ENCODE measurements around the gene XCR1.

The XCR1 gene

GRCh38 chr3:46027021-46027705, at the start of gene XCR1:
XCR1 (minus strand) TSS chr3:46027483; CDS start chr3:46021947, 5,536 bp downstream.
- H3K27me3 ChIP-seq (ENCODE audit: control insufficient read depth, insufficient read depth, low read length), result no peaks in the 10 kb centered on the region
- H3K9me3 ChIP-seq (ENCODE audit: control insufficient read depth, low read length), result no peaks in the 10 kb centered on the region
- H3K36me3 ChIP-seq (ENCODE audit: control insufficient read depth, insufficient read depth, low read length), result no peaks in the 10 kb centered on the region
- no peak within 1 kb of the TSS for H3K9ac ChIP-seq (ENCODE audit: low read length)
- no peaks in the 10 kb centered on the region for H3K4me1 ChIP-seq (ENCODE audit: control insufficient read depth, insufficient read depth, low read length)
- no peak within 1 kb of the TSS for H3K4me3 ChIP-seq (ENCODE audit: low read length)

- no peaks in the 10 kb centered on the region for H3K27me3 ChIP-seq (ENCODE audit: control insufficient read depth, insufficient read depth, low read length)
- H3K4me3 ChIP-seq (ENCODE audit: low read length), result no peak overlapping the region
- no peaks in the 10 kb centered on the region for H3K9me3 ChIP-seq (ENCODE audit: control insufficient read depth, low read length)
- no peaks in the 10 kb centered on the region for H3K4me1 ChIP-seq (ENCODE audit: control insufficient read depth, insufficient read depth, low read length)
- no peaks in the 10 kb centered on the region for H3K36me3 ChIP-seq (ENCODE audit: control insufficient read depth, insufficient read depth, low read length)
- no peak overlapping the region for H3K9ac ChIP-seq (ENCODE audit: low read length)
Measured at GRCh38 chr3:46076606-46077005, 49.3 kb upstream of the XCR1 start.

- no peak overlapping the region for H3K9ac ChIP-seq (ENCODE audit: low read length)
- H3K27me3 ChIP-seq (ENCODE audit: control insufficient read depth, insufficient read depth, low read length), result no peaks in the 10 kb centered on the region
- no peaks in the 10 kb centered on the region for H3K4me1 ChIP-seq (ENCODE audit: control insufficient read depth, insufficient read depth, low read length)
- no peak overlapping the region for H3K4me3 ChIP-seq (ENCODE audit: low read length)
- H3K9me3 ChIP-seq (ENCODE audit: control insufficient read depth, low read length), result no peaks in the 10 kb centered on the region
- H3K36me3 ChIP-seq (ENCODE audit: control insufficient read depth, insufficient read depth, low read length), result no peaks in the 10 kb centered on the region
Measured at GRCh38 chr3:46075816-46076215, 48.5 kb upstream of the XCR1 start.

GRCh38 chr3:46071222-46071858, 44.1 kb upstream of the XCR1 start:
- Histone ChIP-seq H3K9me3 (ENCODE audit: control insufficient read depth, low read length) (no peaks in the 10 kb centered on the region), H3K4me1 (ENCODE audit: control insufficient read depth, insufficient read depth, low read length) (no peaks in the 10 kb centered on the region), H3K27me3 (ENCODE audit: control insufficient read depth, insufficient read depth, low read length) (no peaks in the 10 kb centered on the region), H3K36me3 (ENCODE audit: control insufficient read depth, insufficient read depth, low read length) (no peaks in the 10 kb centered on the region), H3K9ac (ENCODE audit: low read length) (no peak overlapping the region), H3K4me3 (ENCODE audit: low read length) (no peak overlapping the region)

- H3K27me3 ChIP-seq (ENCODE audit: control insufficient read depth, insufficient read depth, low read length), result peaks cover 4% of the 10 kb centered on the region
- no peaks in the 10 kb centered on the region for H3K36me3 ChIP-seq (ENCODE audit: control insufficient read depth, insufficient read depth, low read length)
- no peak overlapping the region for H3K4me3 ChIP-seq (ENCODE audit: low read length)
- H3K4me1 ChIP-seq (ENCODE audit: control insufficient read depth, insufficient read depth, low read length), result no peaks in the 10 kb centered on the region
- no peaks in the 10 kb centered on the region for H3K9me3 ChIP-seq (ENCODE audit: control insufficient read depth, low read length)
- H3K9ac ChIP-seq (ENCODE audit: low read length), result no peak overlapping the region
Measured at GRCh38 chr3:46070595-46071093, 43.4 kb upstream of the XCR1 start.

- Histone ChIP-seq H3K4me1 (ENCODE audit: control insufficient read depth, insufficient read depth, low read length) (no peaks in the 10 kb centered on the region), H3K9ac (ENCODE audit: low read length) (no peak overlapping the region), H3K4me3 (ENCODE audit: low read length) (no peak overlapping the region), H3K9me3 (ENCODE audit: control insufficient read depth, low read length) (no peaks in the 10 kb centered on the region), H3K36me3 (ENCODE audit: control insufficient read depth, insufficient read depth, low read length) (no peaks in the 10 kb centered on the region), H3K27me3 (ENCODE audit: control insufficient read depth, insufficient read depth, low read length) (peaks cover 9% of the 10 kb centered on the region)
Measured at GRCh38 chr3:46068501-46068900, 41.2 kb upstream of the XCR1 start.

GRCh38 chr3:46067401-46067800, 40.1 kb upstream of the XCR1 start:
- H3K9me3 ChIP-seq (ENCODE audit: control insufficient read depth, low read length), result no peaks in the 10 kb centered on the region
- no peak overlapping the region for H3K9ac ChIP-seq (ENCODE audit: low read length)
- peaks cover 9% of the 10 kb centered on the region for H3K27me3 ChIP-seq (ENCODE audit: control insufficient read depth, insufficient read depth, low read length)
- H3K4me3 ChIP-seq (ENCODE audit: low read length), result no peak overlapping the region
- H3K36me3 ChIP-seq (ENCODE audit: control insufficient read depth, insufficient read depth, low read length), result no peaks in the 10 kb centered on the region
- no peaks in the 10 kb centered on the region for H3K4me1 ChIP-seq (ENCODE audit: control insufficient read depth, insufficient read depth, low read length)

- Histone ChIP-seq H3K4me3 (ENCODE audit: low read length) (no peak overlapping the region), H3K4me1 (ENCODE audit: control insufficient read depth, insufficient read depth, low read length) (no peaks in the 10 kb centered on the region), H3K36me3 (ENCODE audit: control insufficient read depth, insufficient read depth, low read length) (no peaks in the 10 kb centered on the region), H3K9me3 (ENCODE audit: control insufficient read depth, low read length) (no peaks in the 10 kb centered on the region), H3K27me3 (ENCODE audit: control insufficient read depth, insufficient read depth, low read length) (peaks cover 14% of the 10 kb centered on the region), H3K9ac (ENCODE audit: low read length) (no peak overlapping the region)
Measured at GRCh38 chr3:46065750-46066256, 38.5 kb upstream of the XCR1 start.

- Histone ChIP-seq H3K4me3 (ENCODE audit: low read length) (no peak overlapping the region), H3K27me3 (ENCODE audit: control insufficient read depth, insufficient read depth, low read length) (peaks cover 14% of the 10 kb centered on the region), H3K36me3 (ENCODE audit: control insufficient read depth, insufficient read depth, low read length) (no peaks in the 10 kb centered on the region), H3K9ac (ENCODE audit: low read length) (no peak overlapping the region), H3K9me3 (ENCODE audit: control insufficient read depth, low read length) (no peaks in the 10 kb centered on the region), H3K4me1 (ENCODE audit: control insufficient read depth, insufficient read depth, low read length) (no peaks in the 10 kb centered on the region)
Measured at GRCh38 chr3:46065294-46065705, 38.0 kb upstream of the XCR1 start.

GRCh38 chr3:46062679-46063078, 35.4 kb upstream of the XCR1 start:
- no peaks in the 10 kb centered on the region for H3K9me3 ChIP-seq (ENCODE audit: control insufficient read depth, low read length)
- no peak overlapping the region for H3K4me3 ChIP-seq (ENCODE audit: low read length)
- H3K27me3 ChIP-seq (ENCODE audit: control insufficient read depth, insufficient read depth, low read length), result peaks cover 14% of the 10 kb centered on the region
- H3K4me1 ChIP-seq (ENCODE audit: control insufficient read depth, insufficient read depth, low read length), result no peaks in the 10 kb centered on the region
- no peak overlapping the region for H3K9ac ChIP-seq (ENCODE audit: low read length)
- no peaks in the 10 kb centered on the region for H3K36me3 ChIP-seq (ENCODE audit: control insufficient read depth, insufficient read depth, low read length)

- Histone ChIP-seq H3K4me3 (ENCODE audit: low read length) (no peak overlapping the region), H3K4me1 (ENCODE audit: control insufficient read depth, insufficient read depth, low read length) (no peaks in the 10 kb centered on the region), H3K36me3 (ENCODE audit: control insufficient read depth, insufficient read depth, low read length) (no peaks in the 10 kb centered on the region), H3K27me3 (ENCODE audit: control insufficient read depth, insufficient read depth, low read length) (peaks cover 14% of the 10 kb centered on the region), H3K9ac (ENCODE audit: low read length) (no peak overlapping the region), H3K9me3 (ENCODE audit: control insufficient read depth, low read length) (no peaks in the 10 kb centered on the region)
Measured at GRCh38 chr3:46061887-46062286, 34.6 kb upstream of the XCR1 start.

- Histone ChIP-seq H3K36me3 (ENCODE audit: control insufficient read depth, insufficient read depth, low read length) (no peaks in the 10 kb centered on the region), H3K4me1 (ENCODE audit: control insufficient read depth, insufficient read depth, low read length) (no peaks in the 10 kb centered on the region)
Measured at GRCh38 chr3:46061108-46061720, 33.9 kb upstream of the XCR1 start.

More at GRCh38 chr3:46061108-46061720, 33.9 kb upstream of the XCR1 start:
- Histone ChIP-seq H3K4me3 (ENCODE audit: low read length) (no peak overlapping the region), H3K9me3 (ENCODE audit: control insufficient read depth, low read length) (no peaks in the 10 kb centered on the region), H3K9ac (ENCODE audit: low read length) (no peak overlapping the region), H3K27me3 (ENCODE audit: control insufficient read depth, insufficient read depth, low read length) (peaks cover 14% of the 10 kb centered on the region)
